H9 (cell line): ENCODE data around the gene FTO. TPM values are rescaled to one million over a fixed set of nuclear protein-coding genes. Genes with fewer than 3 reads are reported as not detected.

ENCODE experiments used
- DNase-seq: peaks from one replicate; pipeline ENCODE4 v3.0.0-alpha.2; 2017
- H2AFZ ChIP-seq: one replicate; pipeline ENCODE4 v1.6.1; 2013; ENCODE audit warnings: mild to moderate bottlenecking, low read length, control low read depth, moderate library complexity
- H2AK5ac ChIP-seq: 2 replicates; pipeline ENCODE4 v1.6.1; 2013; ENCODE audit warnings: low read length, control low read depth, mixed read lengths; ENCODE audit not compliant: insufficient read length
- H2BK120ac ChIP-seq: one replicate; pipeline ENCODE4 v1.6.1; 2013; ENCODE audit warnings: low read depth, mild to moderate bottlenecking, low read length, control low read depth, inconsistent platforms; ENCODE audit not compliant: poor library complexity, severe bottlenecking
- H2BK12ac ChIP-seq: 2 replicates; pipeline ENCODE4 v1.6.1; 2013; ENCODE audit warnings: low read length, control low read depth, mixed read lengths, low read depth; ENCODE audit not compliant: insufficient read length
- H2BK15ac ChIP-seq: 2 replicates; pipeline ENCODE4 v1.6.1; 2013; ENCODE audit warnings: low read depth, low read length, control low read depth
- H2BK20ac ChIP-seq: one replicate; pipeline ENCODE4 v1.6.1; 2013; ENCODE audit warnings: low read depth, mild to moderate bottlenecking, low read length, control low read depth, inconsistent platforms; ENCODE audit not compliant: poor library complexity, severe bottlenecking
- H2BK5ac ChIP-seq: 2 replicates; pipeline ENCODE4 v1.6.1; 2013; ENCODE audit warnings: low read length, control low read depth, mixed read lengths; ENCODE audit not compliant: insufficient read length
- H3K14ac ChIP-seq: 2 replicates; pipeline ENCODE4 v1.6.1; 2013; ENCODE audit warnings: low read length, control low read depth; ENCODE audit not compliant: insufficient read depth
- H3K18ac ChIP-seq: 2 replicates; pipeline ENCODE4 v1.6.1; 2013; ENCODE audit warnings: low read depth, mild to moderate bottlenecking, mixed read lengths, low read length, control low read depth; ENCODE audit not compliant: insufficient read length
- H3K23ac ChIP-seq: 2 replicates; pipeline ENCODE4 v1.6.1; 2013; ENCODE audit warnings: low read length, control low read depth, mixed read lengths, low read depth; ENCODE audit not compliant: insufficient read length
- H3K23me2 ChIP-seq: 2 replicates; pipeline ENCODE4 v1.6.1; 2013; ENCODE audit warnings: low read depth, mild to moderate bottlenecking, mixed read lengths, low read length, control low read depth; ENCODE audit not compliant: insufficient read length, poor library complexity, severe bottlenecking
- H3K27ac ChIP-seq: 2 replicates; pipeline ENCODE4 v1.5.1; 2013; ENCODE audit warnings: low read length, control low read depth, mixed read lengths, low read depth; ENCODE audit not compliant: insufficient read length
- H3K27me3 ChIP-seq: 2 replicates; pipeline ENCODE4 v1.6.1; 2013; ENCODE audit warnings: low read length, control low read depth, inconsistent platforms; ENCODE audit not compliant: insufficient read depth
- H3K4ac ChIP-seq: 2 replicates; pipeline ENCODE4 v1.6.1; 2013; ENCODE audit warnings: low read depth, mild to moderate bottlenecking, control low read depth, inconsistent platforms, low read length, moderate library complexity
- H3K4me1 ChIP-seq: 2 replicates; pipeline ENCODE4 v1.6.1; 2013; ENCODE audit warnings: low read length, control low read depth, inconsistent platforms; ENCODE audit not compliant: insufficient read depth
- H3K4me2 ChIP-seq: 2 replicates; pipeline ENCODE4 v1.6.1; 2013; ENCODE audit warnings: low read length, control low read depth, mixed read lengths; ENCODE audit not compliant: insufficient read length, insufficient read depth
- H3K56ac ChIP-seq: 2 replicates; pipeline ENCODE4 v1.6.1; 2013; ENCODE audit warnings: low read depth, mild to moderate bottlenecking, mixed read lengths, low read length, control low read depth; ENCODE audit not compliant: insufficient read length
- H3K79me1 ChIP-seq: 2 replicates; pipeline ENCODE4 v1.6.1; 2013; ENCODE audit warnings: low read depth, mild to moderate bottlenecking, moderate library complexity, low read length, control low read depth, inconsistent platforms; ENCODE audit not compliant: insufficient read depth, poor library complexity, severe bottlenecking
- H3K79me2 ChIP-seq: 2 replicates; pipeline ENCODE4 v1.6.1; 2013; ENCODE audit warnings: low read length, control low read depth, inconsistent platforms; ENCODE audit not compliant: insufficient read depth
- H3K9ac ChIP-seq: 2 replicates; pipeline ENCODE4 v1.6.1; 2013; ENCODE audit warnings: low read length, control low read depth, mixed read lengths; ENCODE audit not compliant: insufficient read length; ENCODE audit errors: extremely low read depth
- H3K9me3 ChIP-seq: one replicate; pipeline ENCODE4 v1.6.1; 2013; ENCODE audit warnings: low read depth, low read length, inconsistent platforms; ENCODE audit not compliant: control insufficient read depth
- H3T11ph ChIP-seq: one replicate; pipeline ENCODE4 v1.6.1; 2013; ENCODE audit warnings: mild to moderate bottlenecking, low read length, control low read depth, inconsistent platforms
- H4K20me1 ChIP-seq: one replicate; pipeline ENCODE4 v1.6.1; 2013; ENCODE audit not compliant: control insufficient read depth, insufficient read length, insufficient read depth
- H4K5ac ChIP-seq: 2 replicates; pipeline ENCODE4 v1.6.1; 2013; ENCODE audit warnings: low read depth, mild to moderate bottlenecking, mixed read lengths, low read length, control low read depth; ENCODE audit not compliant: insufficient read length
- H4K8ac ChIP-seq: replicated peaks from 2 replicates; pipeline ENCODE4 v1.6.1; 2013; ENCODE audit warnings: low read length, control low read depth, mixed read lengths, low read depth; ENCODE audit not compliant: insufficient read length
- H4K91ac ChIP-seq: 2 replicates; pipeline ENCODE4 v1.6.1; 2013; ENCODE audit warnings: low read depth, mild to moderate bottlenecking, moderate library complexity, mixed read lengths, low read length, control low read depth; ENCODE audit not compliant: insufficient read length
- H3K27ac Mint-ChIP-seq, 3 experiments: 2 replicates in 2 of 3; 3 replicates in 1 of 3; pipeline ENCODE4 v1.8.0; 2020 to 2021; ENCODE audit warnings: mixed read lengths in 3 of 3, mild to moderate bottlenecking in 1 of 3, moderate library complexity in 1 of 3
- H3K27me3 Mint-ChIP-seq: 2 replicates; pipeline ENCODE4 v1.8.0; 2021; ENCODE audit warnings: low read depth, mild to moderate bottlenecking, moderate library complexity, mixed read lengths
- H3K36me3 Mint-ChIP-seq, 3 experiments: 2 replicates in 2 of 3; 3 replicates in 1 of 3; pipeline ENCODE4 v1.8.0; 2020 to 2021; ENCODE audit warnings: low read depth in 3 of 3, mixed read lengths in 3 of 3; ENCODE audit not compliant: insufficient read depth in 1 of 3
- H3K4me1 Mint-ChIP-seq, 2 experiments: 2 replicates each; pipeline ENCODE4 v1.8.0; 2020; ENCODE audit warnings: mixed read lengths in 2 of 2
- H3K4me3 Mint-ChIP-seq, 2 experiments: 2 replicates in 1 of 2; 3 replicates in 1 of 2; pipeline ENCODE4 v1.8.0; 2020 to 2021; ENCODE audit warnings: mild to moderate bottlenecking in 2 of 2, mixed read lengths in 2 of 2, moderate library complexity in 1 of 2
- H3K9me3 Mint-ChIP-seq, 2 experiments: 2 replicates in 1 of 2; 3 replicates in 1 of 2; pipeline ENCODE4 v1.8.0; 2020; ENCODE audit warnings: mild to moderate bottlenecking in 2 of 2, mixed read lengths in 2 of 2, moderate library complexity in 1 of 2
- WGBS: extraction: QIAGEN DNeasy Blood & Tissue Kit; methylation state at CpG from one replicate; pipeline ENCODE4 v1.1.7; 2013; ENCODE audit warnings: missing lambda C conversion rate, low lambda C conversion rate, mixed read lengths; ENCODE audit not compliant: insufficient read length; ENCODE audit errors: extremely low coverage; 5-methylcytosine and 5-hydroxymethylcytosine counted together
- total RNA-seq: library from RNA; stranded (reverse); gene quantifications from 2 replicates; pipeline ENCODE4 v1.2.1, GENCODE V29; 2021
- TF ChIP-seq, protein P1 (sequence below): fragments of 200-600 bp; sonication (generic); conservative IDR thresholded peaks from 3 replicates; pipeline ENCODE4 v1.8.0; 2021; ENCODE audit warnings: antibody characterized with exemption, mild to moderate bottlenecking

Gene FTO
- total RNA-seq, 1 experiment from 2014 or later, result 67.9 TPM

- no peak overlapping the region for H3K18ac ChIP-seq
- no peak for DNase-seq
- no peaks in the 10 kb centered on the region for H3K79me2 ChIP-seq
- no peak overlapping the region for H2BK15ac ChIP-seq
- no peaks in the 10 kb centered on the region for H3K9me3 ChIP-seq
- H3T11ph ChIP-seq, result no peak overlapping the region
- H4K5ac ChIP-seq, result no peak overlapping the region
- H3K14ac ChIP-seq, result no peak overlapping the region
- H3K23me2 ChIP-seq, result no peaks in the 10 kb centered on the region
- H2AK5ac ChIP-seq, result no peak overlapping the region
- TF ChIP-seq, protein P1, sequence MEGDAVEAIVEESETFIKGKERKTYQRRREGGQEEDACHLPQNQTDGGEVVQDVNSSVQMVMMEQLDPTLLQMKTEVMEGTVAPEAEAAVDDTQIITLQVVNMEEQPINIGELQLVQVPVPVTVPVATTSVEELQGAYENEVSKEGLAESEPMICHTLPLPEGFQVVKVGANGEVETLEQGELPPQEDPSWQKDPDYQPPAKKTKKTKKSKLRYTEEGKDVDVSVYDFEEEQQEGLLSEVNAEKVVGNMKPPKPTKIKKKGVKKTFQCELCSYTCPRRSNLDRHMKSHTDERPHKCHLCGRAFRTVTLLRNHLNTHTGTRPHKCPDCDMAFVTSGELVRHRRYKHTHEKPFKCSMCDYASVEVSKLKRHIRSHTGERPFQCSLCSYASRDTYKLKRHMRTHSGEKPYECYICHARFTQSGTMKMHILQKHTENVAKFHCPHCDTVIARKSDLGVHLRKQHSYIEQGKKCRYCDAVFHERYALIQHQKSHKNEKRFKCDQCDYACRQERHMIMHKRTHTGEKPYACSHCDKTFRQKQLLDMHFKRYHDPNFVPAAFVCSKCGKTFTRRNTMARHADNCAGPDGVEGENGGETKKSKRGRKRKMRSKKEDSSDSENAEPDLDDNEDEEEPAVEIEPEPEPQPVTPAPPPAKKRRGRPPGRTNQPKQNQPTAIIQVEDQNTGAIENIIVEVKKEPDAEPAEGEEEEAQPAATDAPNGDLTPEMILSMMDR, result no peak
- no peak overlapping the region for H3K4me3 Mint-ChIP-seq
- H3K56ac ChIP-seq, result no peak overlapping the region
- no peak overlapping the region for H2AFZ ChIP-seq
- no peak overlapping the region for H2BK5ac ChIP-seq
- no CpG with 5 or more reads among the region's 6 CpGs for whole genome bisulfite sequencing
- H2BK120ac ChIP-seq, result no peak overlapping the region
- no peak overlapping the region for H2BK12ac ChIP-seq
- H2BK20ac ChIP-seq, result no peak overlapping the region
- no peaks in the 10 kb centered on the region for H3K79me1 ChIP-seq
- H4K8ac ChIP-seq, result no peak overlapping the region
- no peak overlapping the region for H3K4me2 ChIP-seq
- peaks cover 8 to 12% of the 10 kb centered on the region in 2 experiments for H3K4me1 Mint-ChIP-seq
- no peaks in the 10 kb centered on the region for H4K20me1 ChIP-seq
- H3K27me3 ChIP-seq, result no peaks in the 10 kb centered on the region
- no peaks in the 10 kb centered on the region; the same call in 1 of the 2 replicates for H3K27me3 Mint-ChIP-seq
- no peaks in the 10 kb centered on the region for H3K4me1 ChIP-seq
- no peak overlapping the region for H3K27ac ChIP-seq
- H3K4ac ChIP-seq, result no peak overlapping the region
- H3K9me3 Mint-ChIP-seq, result peaks cover 6 to 7% of the 10 kb centered on the region in 2 experiments; a peak in 4 of 5 replicates
- no peak overlapping the region for H3K23ac ChIP-seq
- H3K27ac Mint-ChIP-seq, result no peak overlapping the region
- no peak overlapping the region for H4K91ac ChIP-seq
- H3K36me3 Mint-ChIP-seq, result peaks cover 3 to 8% (median 7%) of the 10 kb centered on the region in 3 experiments; a peak in 6 of 7 replicates
- no peak overlapping the region for H3K9ac ChIP-seq
Observed at GRCh38 chr16:54033747-54034146, 329.8 kb downstream of the FTO start.
